ENCODE results near the gene NRARP. TPM values are rescaled to one million over a fixed set of nuclear protein-coding genes. Genes with fewer than 3 reads are reported as not detected.

The NRARP gene
- total and polyA plus RNA-seq, 10 of the 15 experiments (the other 5 are each of a cell fraction or from before 2014, with no cell fraction given): 0.06 to 9.2 (median 2.2) TPM; not detected in 2

- TF ChIP-seq E4F1 (IDR thresholded peaks at IDR 0.05; ENCODE audit: borderline replicate concordance, partially characterized antibody) (no peak), SMC3 (IDR thresholded peaks at IDR 0.05; ENCODE audit: borderline replicate concordance, low read length) (no peak), SIX5 (IDR thresholded peaks at IDR 0.05; ENCODE audit: low read depth, low read length, severe bottlenecking) (no peak), NBN (IDR thresholded peaks at IDR 0.05) (no peak), MEF2A (IDR thresholded peaks at IDR 0.05; ENCODE audit: insufficient read depth, low read depth, low read length) (peak; percentile 66; the same call in 1 of the 2 replicates), ZBTB11 (CRISPR knock-in tag; IDR thresholded peaks at IDR 0.05) (no peak), USF2 (IDR thresholded peaks at IDR 0.05; ENCODE audit: borderline replicate concordance, low read depth, low read length) (peak; percentile 32), ETV6 (conservative IDR thresholded peaks at IDR 0.05 in 1 of 2, IDR thresholded peaks at IDR 0.05 in 1 of 2; ENCODE audit: borderline replicate concordance in 1 of 2, low read depth in 1 of 2) (no peak), IRF3 (IDR thresholded peaks at IDR 0.05) (no peak), MLLT1 (IDR thresholded peaks at IDR 0.05) (0 out of 2 replicates have a peak, but pooled peaks have one; percentile 5), CBX3 (IDR thresholded peaks at IDR 0.05; ENCODE audit: borderline replicate concordance, low read depth) (no peak), RUNX3 (IDR thresholded peaks at IDR 0.05; ENCODE audit: low read length) (0 out of 2 replicates have a peak, but pooled peaks have one; percentile 3), GATAD2B (conservative IDR thresholded peaks at IDR 0.05; ENCODE audit: low read depth) (no peak), LARP7 (IDR thresholded peaks at IDR 0.05) (no peak), TCF7 (IDR thresholded peaks at IDR 0.05; ENCODE audit: borderline replicate concordance) (no peak)
- TF ChIP-seq, protein P1, sequence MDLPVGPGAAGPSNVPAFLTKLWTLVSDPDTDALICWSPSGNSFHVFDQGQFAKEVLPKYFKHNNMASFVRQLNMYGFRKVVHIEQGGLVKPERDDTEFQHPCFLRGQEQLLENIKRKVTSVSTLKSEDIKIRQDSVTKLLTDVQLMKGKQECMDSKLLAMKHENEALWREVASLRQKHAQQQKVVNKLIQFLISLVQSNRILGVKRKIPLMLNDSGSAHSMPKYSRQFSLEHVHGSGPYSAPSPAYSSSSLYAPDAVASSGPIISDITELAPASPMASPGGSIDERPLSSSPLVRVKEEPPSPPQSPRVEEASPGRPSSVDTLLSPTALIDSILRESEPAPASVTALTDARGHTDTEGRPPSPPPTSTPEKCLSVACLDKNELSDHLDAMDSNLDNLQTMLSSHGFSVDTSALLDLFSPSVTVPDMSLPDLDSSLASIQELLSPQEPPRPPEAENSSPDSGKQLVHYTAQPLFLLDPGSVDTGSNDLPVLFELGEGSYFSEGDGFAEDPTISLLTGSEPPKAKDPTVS (IDR thresholded peaks at IDR 0.05; ENCODE audit: low read depth, low read length): no peak
- TF ChIP-seq, protein P2, sequence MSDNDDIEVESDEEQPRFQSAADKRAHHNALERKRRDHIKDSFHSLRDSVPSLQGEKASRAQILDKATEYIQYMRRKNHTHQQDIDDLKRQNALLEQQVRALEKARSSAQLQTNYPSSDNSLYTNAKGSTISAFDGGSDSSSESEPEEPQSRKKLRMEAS (IDR thresholded peaks at IDR 0.05; ENCODE audit: low read depth, low read length): peak; percentile 69; the same call in 1 of the 2 replicates
Observed at GRCh38 chr9:137269231-137269772, 32.8 kb downstream of the NRARP start (continued).

Measured in GM12878 (cell line).